Bronchus fibroblast of lung (primary cell): Measurements from ENCODE around the gene NPPC. TPM values are rescaled to one million over a fixed set of nuclear protein-coding genes. Genes with fewer than 3 reads are reported as not detected.

Experiments used
- total RNA-seq: library from RNA; depleted of rRNA; stranded (reverse); fragments of >200 nt; gene quantifications from 2 replicates; pipeline ENCODE4 v1.2.3, GENCODE V29; 2015

NPPC gene
- not detected in 2 replicates for total RNA-seq

GRCh38 chr2:231926180-231926741 is at the start of gene NPPC:
Gene NPPC (minus strand): TSS chr2:231926396. CDS start chr2:231926249, 147 bp downstream.

GRCh38 chr2:231961349-231962166 is 35.4 kb upstream of the NPPC start, which contains the start of gene DIS3L2:
Gene DIS3L2 (plus strand): TSS chr2:231961713. CDS start chr2:232014928, 53,215 bp downstream.

Other genes with a start within 250 kb of the NPPC start
- 756 and 1,171 TPM in 2 replicates for gene PTMA, start 217.9 kb downstream of the NPPC start, total RNA-seq
- 43.0 and 43.3 TPM in 2 replicates for gene PDE6D, start 145.1 kb downstream of the NPPC start, total RNA-seq
- gene COPS7B, start 140.0 kb downstream of the NPPC start, total RNA-seq: 23.9 and 28.4 TPM in 2 replicates
- gene DIS3L2, start 35.3 kb upstream of the NPPC start, total RNA-seq: 19.6 and 22.7 TPM in 2 replicates